ENCODE data around the gene PRAMEF11. TPM values are rescaled to one million over a fixed set of nuclear protein-coding genes. Genes with fewer than 3 reads are reported as not detected.
A peak's percentile ranks its signal among the peaks of the same experiment; 100 is the strongest.
"Not testable (repeated sequence)": the region's sequence is repeated elsewhere in the genome, so short reads cannot be mapped to it uniquely, and the experiment has no call there.

Gene PRAMEF11
- total RNA-seq, 4 donors from 2014 or later: not detected

DNA sequence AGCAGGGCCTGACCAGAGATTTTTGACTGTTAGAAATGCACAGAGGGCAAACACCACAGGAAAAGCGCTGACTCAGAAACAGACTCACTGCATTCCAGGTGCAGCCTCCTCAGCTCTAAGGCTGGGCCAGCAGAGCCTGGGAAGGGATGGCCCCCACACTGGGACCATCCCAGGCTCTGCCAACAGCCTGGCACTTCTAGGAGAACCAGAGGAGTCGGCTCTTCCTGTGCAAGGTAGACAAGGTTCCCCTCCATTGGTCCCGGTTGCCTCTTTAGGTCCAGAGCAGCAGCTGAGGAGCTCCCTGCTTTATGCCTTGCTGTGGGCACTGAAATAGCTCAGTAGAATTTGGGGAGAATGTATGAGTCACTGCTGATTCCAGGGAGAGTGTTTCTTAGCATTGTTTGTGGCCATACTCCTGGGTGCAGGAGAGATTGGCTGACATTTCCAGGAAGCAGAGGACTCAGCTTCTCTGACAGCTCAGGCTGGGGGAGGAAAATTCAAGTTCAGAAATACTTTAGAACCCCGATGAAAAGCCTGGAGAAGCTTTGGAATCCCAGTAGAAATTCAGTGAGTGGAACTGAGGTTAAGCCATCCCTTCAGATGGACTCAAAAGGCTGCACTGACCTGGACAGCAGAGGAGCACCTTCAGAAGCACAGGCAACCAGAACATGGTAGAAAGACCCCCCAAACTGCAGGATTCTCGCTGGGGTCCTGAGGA, 20.4 kb downstream of the PRAMEF11 start:
- TF ChIP-seq, protein P1, sequence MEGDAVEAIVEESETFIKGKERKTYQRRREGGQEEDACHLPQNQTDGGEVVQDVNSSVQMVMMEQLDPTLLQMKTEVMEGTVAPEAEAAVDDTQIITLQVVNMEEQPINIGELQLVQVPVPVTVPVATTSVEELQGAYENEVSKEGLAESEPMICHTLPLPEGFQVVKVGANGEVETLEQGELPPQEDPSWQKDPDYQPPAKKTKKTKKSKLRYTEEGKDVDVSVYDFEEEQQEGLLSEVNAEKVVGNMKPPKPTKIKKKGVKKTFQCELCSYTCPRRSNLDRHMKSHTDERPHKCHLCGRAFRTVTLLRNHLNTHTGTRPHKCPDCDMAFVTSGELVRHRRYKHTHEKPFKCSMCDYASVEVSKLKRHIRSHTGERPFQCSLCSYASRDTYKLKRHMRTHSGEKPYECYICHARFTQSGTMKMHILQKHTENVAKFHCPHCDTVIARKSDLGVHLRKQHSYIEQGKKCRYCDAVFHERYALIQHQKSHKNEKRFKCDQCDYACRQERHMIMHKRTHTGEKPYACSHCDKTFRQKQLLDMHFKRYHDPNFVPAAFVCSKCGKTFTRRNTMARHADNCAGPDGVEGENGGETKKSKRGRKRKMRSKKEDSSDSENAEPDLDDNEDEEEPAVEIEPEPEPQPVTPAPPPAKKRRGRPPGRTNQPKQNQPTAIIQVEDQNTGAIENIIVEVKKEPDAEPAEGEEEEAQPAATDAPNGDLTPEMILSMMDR (IDR thresholded peaks at IDR 0.05): no peak
- no peak for TF ChIP-seq POLR2A (IDR thresholded peaks at IDR 0.05)
- DNase-seq (ENCODE audit: low spot score in 2 of 2): no peak
- no peak overlapping the region for H3K4me3 ChIP-seq (ENCODE audit: low read depth, poor library complexity, severe bottlenecking)
- intact Hi-C loops (cut with DNase I; ENCODE audit: low total_unique reads): no loop called here
- 64% methylated on average over 5 of the region's 5 CpGs for WGBS, 2 donors

DNA sequence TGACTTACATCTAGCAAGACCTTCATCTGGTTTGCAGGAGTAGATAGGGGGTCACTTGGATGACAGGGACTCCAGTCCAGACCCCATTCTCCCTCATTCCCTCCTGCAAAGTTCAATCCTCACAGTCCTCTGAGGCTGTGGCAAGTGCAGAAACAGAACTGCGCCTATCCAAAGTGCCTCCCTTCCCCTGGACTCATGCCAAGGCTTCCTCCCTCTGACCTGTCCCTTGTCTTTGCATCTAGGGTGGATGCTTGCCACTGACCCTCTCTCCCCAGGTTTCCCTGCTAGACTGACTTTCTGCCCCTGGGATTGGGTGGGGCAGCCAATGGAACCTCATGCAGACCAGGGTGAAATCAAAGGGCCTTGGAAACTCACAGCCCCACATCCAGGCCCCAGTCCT, 21.3 kb downstream of the PRAMEF11 start:
- intact Hi-C loops (cut with DNase I; ENCODE audit: low total_unique reads): no loop called here
- WGBS, 2 donors: 86 to 89% methylated on average over 1 of the region's 1 CpG
- DNase-seq (ENCODE audit: low spot score in 2 of 2): no peak
- TF ChIP-seq POLR2A (IDR thresholded peaks at IDR 0.05): no peak
- TF ChIP-seq, protein P1 (IDR thresholded peaks at IDR 0.05): no peak
- H3K4me3 ChIP-seq (ENCODE audit: low read depth, poor library complexity, severe bottlenecking): no peak overlapping the region

DNA sequence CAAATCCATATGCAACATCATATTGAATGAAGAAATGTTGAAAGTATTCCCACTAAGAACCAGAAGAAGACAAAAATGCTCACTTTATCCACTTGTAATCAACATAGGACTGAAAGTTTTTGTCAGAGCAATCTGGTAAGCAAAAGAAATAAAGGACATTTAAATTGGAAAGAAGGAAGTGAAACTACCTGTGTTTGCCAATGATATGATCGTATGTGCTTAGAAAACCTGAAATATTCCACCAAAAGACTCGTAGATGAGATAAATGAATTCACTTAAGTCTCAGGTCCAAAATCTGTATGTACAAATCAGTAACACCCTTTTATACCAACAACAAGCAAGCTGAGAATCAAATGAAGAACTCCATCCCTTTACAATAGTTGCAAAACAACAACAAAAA, 31.5 kb downstream of the PRAMEF11 start:
- 61 to 64% methylated on average over 2 of the region's 2 CpGs for WGBS, 2 donors
- no peak for DNase-seq (ENCODE audit: low spot score in 2 of 2)
- no peak overlapping the region for H3K4me3 ChIP-seq (ENCODE audit: low read depth, poor library complexity, severe bottlenecking)
- TF ChIP-seq POLR2A (IDR thresholded peaks at IDR 0.05): no peak
- TF ChIP-seq, protein P1 (IDR thresholded peaks at IDR 0.05): no peak
- intact Hi-C loops (cut with DNase I; ENCODE audit: low total_unique reads): no loop called here

DNA sequence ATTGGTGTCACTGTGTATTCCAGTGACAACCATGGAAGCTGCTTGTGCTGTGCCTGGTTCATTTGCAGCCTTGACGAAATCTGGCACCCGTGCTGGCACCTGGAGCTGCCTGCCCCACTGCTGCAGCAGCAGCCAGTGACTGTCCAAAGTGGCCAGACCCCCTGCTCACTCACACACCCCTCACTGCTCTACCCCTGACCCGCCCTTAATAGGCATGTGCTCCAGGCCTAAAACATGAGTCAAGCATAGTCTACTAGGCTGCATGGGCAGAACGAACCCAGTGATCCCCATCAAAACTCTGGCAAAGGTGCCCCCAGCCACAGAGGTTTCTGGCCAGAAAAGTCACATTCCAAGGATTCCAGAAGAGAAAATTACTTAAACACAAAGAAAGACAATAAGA, 32.3 kb downstream of the PRAMEF11 start:
- DNase-seq (ENCODE audit: low spot score in 2 of 2): no peak
- 45 to 58% methylated on average over 4 of the region's 4 CpGs for WGBS, 2 donors
- TF ChIP-seq POLR2A (IDR thresholded peaks at IDR 0.05): no peak
- TF ChIP-seq, protein P1 (IDR thresholded peaks at IDR 0.05): no peak
- intact Hi-C loops (cut with DNase I; ENCODE audit: low total_unique reads): no loop called here
- no peak overlapping the region for H3K4me3 ChIP-seq (ENCODE audit: low read depth, poor library complexity, severe bottlenecking)

DNA sequence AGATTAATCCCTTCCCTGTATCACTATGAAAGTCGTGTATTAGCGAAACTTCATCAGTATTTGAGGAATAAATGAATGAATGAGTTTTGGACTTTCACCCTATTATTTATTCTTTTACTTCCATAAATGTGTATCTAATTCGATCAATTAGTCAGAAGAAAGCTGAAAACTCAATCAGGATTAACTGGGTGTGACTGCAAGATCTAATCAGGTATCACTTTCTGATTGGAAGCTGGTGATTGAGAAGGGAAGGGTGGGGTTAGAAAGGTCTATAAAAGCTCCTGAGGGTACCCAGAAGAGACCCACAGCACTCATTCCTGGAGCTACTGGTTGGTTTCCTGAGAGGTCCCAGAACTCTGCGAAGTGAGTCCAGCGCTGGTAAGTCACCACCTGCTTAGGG, 40.1 kb downstream of the PRAMEF11 start, which contains the start of gene PRAMEF1:
Gene PRAMEF1 (plus strand): TSS at position 301 of the 400 bp plus-strand sequence. CDS start 1,831 bp downstream, outside the sequence.
- DNase-seq (ENCODE audit: low spot score in 2 of 2); intact Hi-C loops (cut with DNase I; ENCODE audit: low total_unique reads); H3K4me3 ChIP-seq (ENCODE audit: low read depth, poor library complexity, severe bottlenecking): not testable (repeated sequence)
- 72 to 88% methylated on average over 3 to 5 of the region's 5 CpGs for WGBS, 2 donors

DNA sequence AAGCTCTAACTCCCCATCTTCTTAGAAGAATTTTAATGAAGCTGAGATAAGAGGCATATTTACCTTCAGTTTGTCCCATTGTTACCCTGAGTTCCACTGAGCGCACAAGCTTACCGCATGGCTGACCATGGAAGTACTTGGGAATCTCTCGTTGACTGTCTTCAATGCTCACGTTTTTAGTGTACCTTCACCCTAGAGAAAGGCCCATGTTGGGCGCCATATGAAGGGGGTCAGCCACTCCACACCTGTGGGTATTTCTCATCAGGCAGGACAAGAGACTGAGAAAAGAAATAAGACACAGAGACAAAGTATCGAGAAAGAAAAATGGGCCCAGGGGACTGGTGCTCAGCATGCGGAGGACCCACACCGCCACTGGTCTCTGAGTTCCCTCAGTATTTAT, 46.5 kb downstream of the PRAMEF11 start:
- peak in 1 of 2 donors; percentile 49 for DNase-seq (ENCODE audit: low spot score in 2 of 2)
- H3K4me3 ChIP-seq (ENCODE audit: low read depth, poor library complexity, severe bottlenecking); intact Hi-C loops (cut with DNase I; ENCODE audit: low total_unique reads): not testable (repeated sequence)
- WGBS, 2 donors: 81% methylated on average over 8 of the region's 8 CpGs

DNA sequence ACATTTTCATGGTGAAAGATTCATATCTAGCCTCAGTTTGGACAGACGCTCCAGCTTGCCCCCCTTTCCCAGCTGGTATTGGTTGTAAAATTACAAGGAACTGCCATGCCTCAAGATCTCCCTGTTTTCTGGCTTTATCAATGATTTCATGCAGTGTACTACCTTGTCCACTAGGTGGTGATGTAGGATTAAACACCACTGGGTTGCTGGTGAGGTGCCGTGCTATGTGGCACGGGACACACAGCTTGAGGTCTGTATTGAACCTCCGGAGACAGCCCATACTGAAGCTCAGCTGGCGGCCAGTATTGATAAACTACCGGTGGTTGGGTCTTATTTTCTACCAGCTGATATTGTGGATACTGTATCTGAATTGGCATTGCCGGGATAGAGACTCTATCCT, 47.4 kb downstream of the PRAMEF11 start:
- H3K4me3 ChIP-seq (ENCODE audit: low read depth, poor library complexity, severe bottlenecking); intact Hi-C loops (cut with DNase I; ENCODE audit: low total_unique reads); DNase-seq (ENCODE audit: low spot score in 2 of 2): not testable (repeated sequence)
- 38 to 54% methylated on average over 6 of the region's 7 CpGs for WGBS, 2 donors

DNA sequence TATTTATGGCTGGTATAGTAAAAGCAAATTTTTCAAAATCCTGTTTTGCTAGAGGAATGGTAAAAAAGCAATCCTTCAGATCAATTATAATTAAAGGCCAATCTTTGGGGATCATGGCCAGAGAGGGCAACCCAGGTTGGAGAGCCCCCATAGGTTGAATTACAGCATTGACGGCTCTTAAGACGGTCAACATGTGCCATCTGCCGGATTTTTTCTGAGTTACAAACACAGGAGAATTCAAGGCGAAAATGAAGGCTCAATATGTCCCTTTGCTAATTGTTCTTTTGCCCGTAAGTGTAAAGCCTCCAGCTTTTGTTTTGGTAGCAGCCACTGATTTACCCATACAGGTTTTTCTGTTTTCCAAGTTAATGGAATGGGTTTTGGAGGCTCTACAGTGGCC, 49.7 kb downstream of the PRAMEF11 start:
- DNase-seq (ENCODE audit: low spot score in 2 of 2); intact Hi-C loops (cut with DNase I; ENCODE audit: low total_unique reads); H3K4me3 ChIP-seq (ENCODE audit: low read depth, poor library complexity, severe bottlenecking): not testable (repeated sequence)
- 75 to 78% methylated on average over 5 of the region's 5 CpGs for WGBS, 2 donors

Data from lower leg skin (tissue), 4 donors.